Loucy (cell line): ENCODE measurements around the gene KYAT1.

ENCODE experiments used
- CTCF ChIP-seq: fragments of 200-600 bp; sonication (generic); conservative IDR thresholded peaks from 2 replicates; pipeline ENCODE4 v1.5.1; 2014; ENCODE audit warnings: mild to moderate bottlenecking, antibody characterized with exemption, low read length
- EZH2phosphoT487 ChIP-seq: fragments of 200-600 bp; IDR thresholded peaks from 2 replicates; pipeline ENCODE4 v1.6.1; 2018; ENCODE audit warnings: antibody characterized with exemption, mild to moderate bottlenecking, moderate library complexity, borderline replicate concordance

- TF ChIP-seq CTCF, result no peak
- no peak for TF ChIP-seq EZH2phosphoT487
Observed at GRCh38 chr9:128840524-128840923, 41.2 kb downstream of the KYAT1 start.
